Measurements from ENCODE around the gene TCEA3.

The TCEA3 gene

GRCh38 chr1:23424293-23425192, at the start of gene TCEA3:
TSS of gene TCEA3 (minus strand) at chr1:23424748. CDS start at chr1:23424633, 115 bp downstream.
- DNase-seq (ENCODE audit: low read depth): no peak

- DNase-seq (ENCODE audit: low read depth): no peak
Measured at GRCh38 chr1:23473037-23473800, 48.7 kb upstream of the TCEA3 start.

GRCh38 chr1:23472351-23473036, 47.9 kb upstream of the TCEA3 start:
- DNase-seq (ENCODE audit: low read depth): no peak

- no peak for DNase-seq (ENCODE audit: low read depth)
Measured at GRCh38 chr1:23471473-23472075, 47.0 kb upstream of the TCEA3 start.

GRCh38 chr1:23470282-23471070, 45.9 kb upstream of the TCEA3 start:
- no peak for DNase-seq (ENCODE audit: low read depth)

- no peak for DNase-seq (ENCODE audit: low read depth)
Measured at GRCh38 chr1:23469372-23469982, 44.9 kb upstream of the TCEA3 start.

- no peak for DNase-seq (ENCODE audit: low read depth)
Measured at GRCh38 chr1:23466423-23466989, 42.0 kb upstream of the TCEA3 start.

- no peak for DNase-seq (ENCODE audit: low read depth)
Measured at GRCh38 chr1:23463286-23463685, 38.7 kb upstream of the TCEA3 start.

- DNase-seq (ENCODE audit: low read depth): no peak
Measured at GRCh38 chr1:23462766-23463165, 38.2 kb upstream of the TCEA3 start.

GRCh38 chr1:23461050-23461449, 36.5 kb upstream of the TCEA3 start:
- no peak for DNase-seq (ENCODE audit: low read depth)

GRCh38 chr1:23460519-23460918, 36.0 kb upstream of the TCEA3 start:
- no peak for DNase-seq (ENCODE audit: low read depth)

GRCh38 chr1:23459338-23459757, 34.8 kb upstream of the TCEA3 start:
- DNase-seq (ENCODE audit: low read depth): no peak

- no peak for DNase-seq (ENCODE audit: low read depth)
Measured at GRCh38 chr1:23456226-23456625, 31.7 kb upstream of the TCEA3 start.

GRCh38 chr1:23453455-23454000, 29.0 kb upstream of the TCEA3 start:
- no peak for DNase-seq (ENCODE audit: low read depth)

- no peak for DNase-seq (ENCODE audit: low read depth)
Measured at GRCh38 chr1:23452011-23452411, 27.5 kb upstream of the TCEA3 start.

GRCh38 chr1:23451441-23451840, 26.9 kb upstream of the TCEA3 start:
- DNase-seq (ENCODE audit: low read depth): no peak

GRCh38 chr1:23450894-23451293, 26.3 kb upstream of the TCEA3 start:
- DNase-seq (ENCODE audit: low read depth): no peak

GRCh38 chr1:23449958-23450357, 25.4 kb upstream of the TCEA3 start:
- no peak for DNase-seq (ENCODE audit: low read depth)

GRCh38 chr1:23449306-23449705, 24.8 kb upstream of the TCEA3 start:
- no peak for DNase-seq (ENCODE audit: low read depth)

GRCh38 chr1:23448846-23449245, 24.3 kb upstream of the TCEA3 start:
- DNase-seq (ENCODE audit: low read depth): no peak

All from CMK (cell line).